ENCODE data around the gene INSIG2. TPM values are rescaled to one million over a fixed set of nuclear protein-coding genes. Genes with fewer than 3 reads are reported as not detected.

The INSIG2 gene
- total and polyA plus RNA-seq, 2 of the 4 experiments (the other 2 are of a cell fraction), result 9.1 to 11.7 TPM

GRCh38 chr2:118114863-118115262 is 26.6 kb downstream of the INSIG2 start:
- in situ Hi-C loops (cut with MboI; ENCODE audit: low sequenced_read_pairs), result no loop called here
- Histone ChIP-seq H3K79me1 (ENCODE audit: low read depth in 1 of 2, low read length in 2 of 2) (no peaks in the 10 kb centered on the region), H3K4me2 (ENCODE audit: low read depth, low read length) (no peak overlapping the region), H3K9ac (ENCODE audit: low read depth, low read length) (no peak overlapping the region), H3K4me1 (ENCODE audit: control insufficient read depth, insufficient read depth, low read length) (0 out of 2 replicates have a peak, but pooled peaks cover 2% of the 10 kb centered on the region), H2AK9ac (replicated peaks; ENCODE audit: low read depth, low read length, poor library complexity) (no peak overlapping the region), H3K4ac (ENCODE audit: low read depth, low read length) (no peak overlapping the region), H4K91ac (ENCODE audit: insufficient read depth, low read depth, low read length) (no peak overlapping the region), H3K36me3 (ENCODE audit: control insufficient read depth, insufficient read depth, low read length) (no peaks in the 10 kb centered on the region), H3K9me3 (ENCODE audit: control insufficient read depth, insufficient read depth, low read length) (no peaks in the 10 kb centered on the region), H3K14ac (replicated peaks; ENCODE audit: low read depth, low read length) (no peak overlapping the region), H3K9me1 (ENCODE audit: insufficient read depth, low read length) (peaks cover 2% of the 10 kb centered on the region; the same call in 1 of the 2 replicates), H2AK5ac (ENCODE audit: low read depth, low read length) (no peak overlapping the region), H2BK5ac (ENCODE audit: low read depth, low read length, poor library complexity, severe bottlenecking) (no peak overlapping the region), H3K27me3 (ENCODE audit: control insufficient read depth, insufficient read depth, low read length) (no peaks in the 10 kb centered on the region), H3K23ac (ENCODE audit: low read depth, low read length) (no peak overlapping the region), H2AFZ (replicated peaks; ENCODE audit: low read length, poor library complexity) (no peak overlapping the region), H4K8ac (ENCODE audit: low read depth in 2 of 2, low read length in 2 of 2) (no peak overlapping the region), H2BK15ac (ENCODE audit: low read depth, low read length) (no peak overlapping the region), H4K5ac (ENCODE audit: low read depth, low read length) (no peak overlapping the region), H3K56ac (ENCODE audit: extremely low read depth, insufficient read depth, low read length) (no peak overlapping the region), H3K18ac (ENCODE audit: low read depth, low read length) (no peak overlapping the region), H2BK120ac (ENCODE audit: low read depth, low read length) (no peak overlapping the region), H2BK20ac (ENCODE audit: low read depth, low read length) (no peak overlapping the region), H3K27ac (ENCODE audit: insufficient read depth, low read length) (no peak overlapping the region), H4K20me1 (ENCODE audit: insufficient read depth, low read length) (no peaks in the 10 kb centered on the region), H3K4me3 (ENCODE audit: insufficient read depth, low read depth, low read length) (no peak overlapping the region)
- no peak for ATAC-seq (ENCODE audit: low read depth)
- intact Hi-C loops (cut with micrococcal nuclease), result loop anchor here (5.0 kb wide), 1 partner anchor 72 kb away; no protein-coding TSS in a partner anchor
- WGBS, 2 experiments (ENCODE audit: extremely low coverage in 2 of 2, insufficient read length in 1 of 2), result no CpG with 5 or more reads among the region's 2 CpGs
- TF ChIP-seq CHD1 (IDR thresholded peaks at IDR 0.05; ENCODE audit: low read depth, low read length), result no peak
- TF ChIP-seq ELK1 (IDR thresholded peaks at IDR 0.05; ENCODE audit: borderline replicate concordance, low read depth, low read length), result no peak
- no peak for TF ChIP-seq RAD21 (IDR thresholded peaks at IDR 0.05; ENCODE audit: low read length)
- no peak for TF ChIP-seq USF2 (IDR thresholded peaks at IDR 0.05; ENCODE audit: low read depth, low read length)
- TF ChIP-seq MAFK (IDR thresholded peaks at IDR 0.05; ENCODE audit: low read depth, low read length), result no peak
- TF ChIP-seq RFX5 (IDR thresholded peaks at IDR 0.05; ENCODE audit: low read depth, low read length), result no peak
- no peak for TF ChIP-seq SMC3 (IDR thresholded peaks at IDR 0.05; ENCODE audit: low read depth, low read length)
- TF ChIP-seq MXI1 (IDR thresholded peaks at IDR 0.05; ENCODE audit: borderline replicate concordance, low read depth, low read length), result no peak
- TF ChIP-seq BHLHE40 (IDR thresholded peaks at IDR 0.05; ENCODE audit: low read depth, low read length), result no peak
- TF ChIP-seq FOS (IDR thresholded peaks at IDR 0.05; ENCODE audit: low read depth, low read length), result no peak
- no peak for TF ChIP-seq MAZ (IDR thresholded peaks at IDR 0.05; ENCODE audit: borderline replicate concordance, low read depth, low read length)
- TF ChIP-seq NFE2L2 (IDR thresholded peaks at IDR 0.05; ENCODE audit: low read depth, low read length), result no peak
- no peak for TF ChIP-seq POLR2A (IDR thresholded peaks at IDR 0.05; ENCODE audit: low read depth, low read length)
- TF ChIP-seq CEBPB (IDR thresholded peaks at IDR 0.05; ENCODE audit: low read depth, low read length), result no peak
- no peak for TF ChIP-seq RCOR1 (IDR thresholded peaks at IDR 0.05; ENCODE audit: insufficient replicate concordance, low read length)
- TF ChIP-seq CTCF (conservative IDR thresholded peaks at IDR 0.05; ENCODE audit: low read depth, low read length), result no peak
- ChIA-PET CTCF (interaction anchor here (1.1 to 1.2 kb wide), 2 partner anchors 9 to 25 kb away, joined by 3 read pairs; no protein-coding TSS in a partner anchor), POLR2A (ENCODE audit: unreplicated experiment) (no interaction called here)
- dilution Hi-C loops (cut with HindIII; ENCODE audit: low sequenced_read_pairs, unreplicated experiment), result no loop called here
- no TSS peak for BruUV-seq (replicated peaks)
- no peak for DNase-seq
